ENCODE measurements around the gene MMP8. TPM values are rescaled to one million over a fixed set of nuclear protein-coding genes. Genes with fewer than 3 reads are reported as not detected.

Gene MMP8
- total RNA-seq, 1 experiment from 2014 or later = not detected

- Histone ChIP-seq H3K4me2 (ENCODE audit: low read length) (no peak overlapping the region), H4K20me1 (ENCODE audit: insufficient read depth) (no peaks in the 10 kb centered on the region), H3K4me1 (ENCODE audit: control insufficient read depth in 1 of 2, insufficient read depth in 2 of 2, low read length in 2 of 2) (no peaks in the 10 kb centered on the region), H3K4me3 (replicated peaks in 1 of 2; ENCODE audit: low read depth in 1 of 2, low read length in 2 of 2) (no peak overlapping the region), H3K36me3 (ENCODE audit: control insufficient read depth in 1 of 2, insufficient read depth in 2 of 2, low read length in 2 of 2) (no peaks in the 10 kb centered on the region), H3K27me3 (ENCODE audit: insufficient read depth, low read length) (no peaks in the 10 kb centered on the region; the same call in 1 of the 2 replicates), H3K9me3 (ENCODE audit: control insufficient read depth in 1 of 2, insufficient read depth in 1 of 2, low read depth in 1 of 2, low read length in 2 of 2) (no peaks in the 10 kb centered on the region), H3K79me2 (ENCODE audit: insufficient read depth, low read length) (no peaks in the 10 kb centered on the region), H3K9me2 (ENCODE audit: insufficient read depth) (no peaks in the 10 kb centered on the region), H3K27ac (ENCODE audit: low read depth, low read length) (no peak overlapping the region), H2AFZ (ENCODE audit: low read depth, low read length, poor library complexity, severe bottlenecking) (no peak overlapping the region), H3K9ac (ENCODE audit: low read length) (no peak overlapping the region)
- TF ChIP-seq ZNF274 (IDR thresholded peaks at IDR 0.05; ENCODE audit: low read depth, low read length) (no peak), CBX3 (IDR thresholded peaks at IDR 0.05; ENCODE audit: low read depth) (no peak), CEBPB (IDR thresholded peaks at IDR 0.05; ENCODE audit: low read depth) (no peak), YY1 (IDR thresholded peaks at IDR 0.05; ENCODE audit: extremely low read depth, insufficient replicate concordance, low read depth, low read length) (no peak), CTCF (IDR thresholded peaks at IDR 0.05 in 2 of 3, conservative IDR thresholded peaks at IDR 0.05 in 1 of 3; ENCODE audit: borderline replicate concordance in 1 of 3, insufficient read depth in 1 of 3, low read depth in 2 of 3, low read length in 2 of 3) (no peak), RAD21 (IDR thresholded peaks at IDR 0.05; ENCODE audit: low read depth) (no peak), EZH2phosphoT487 (IDR thresholded peaks at IDR 0.05; ENCODE audit: borderline replicate concordance) (no peak), EZH2 (IDR thresholded peaks at IDR 0.05) (no peak), POLR2A (IDR thresholded peaks at IDR 0.05; ENCODE audit: borderline replicate concordance, extremely low read depth, insufficient read depth, insufficient read length) (no peak), ELF1 (IDR thresholded peaks at IDR 0.05; ENCODE audit: borderline replicate concordance, low read depth) (no peak), SP1 (IDR thresholded peaks at IDR 0.05; ENCODE audit: low read depth) (no peak), ATF3 (IDR thresholded peaks at IDR 0.05) (no peak), MAX (IDR thresholded peaks at IDR 0.05) (no peak), FOSL1 (IDR thresholded peaks at IDR 0.05; ENCODE audit: low read depth) (no peak), REST (IDR thresholded peaks at IDR 0.05; ENCODE audit: low read depth) (no peak), ZFX (IDR thresholded peaks at IDR 0.05) (no peak), EGR1 (IDR thresholded peaks at IDR 0.05; ENCODE audit: low read depth) (no peak), SIN3A (IDR thresholded peaks at IDR 0.05; ENCODE audit: low read depth) (no peak), SRF (IDR thresholded peaks at IDR 0.05; ENCODE audit: low read depth) (no peak)
- ATAC-seq (no peak), DNase-seq (ENCODE audit: low read depth, low spot score) (no peak)
- ChIA-PET RAD21 (ENCODE audit: low non-redundant PET in 1 of 2, low total read pairs in 2 of 2, uncharacterized antibody in 2 of 2, unreplicated experiment in 2 of 2) (interaction anchor here in 1 of 2 experiments (0.6 kb wide), 1 partner anchor 50 kb away, joined by 6 read pairs; no protein-coding TSS in a partner anchor), CTCF (no interaction called here), POLR2A (no interaction called here)
- BruUV-seq (replicated peaks) = no TSS peak
- intact Hi-C loops (cut with micrococcal nuclease) = no loop called here
Measured at GRCh38 chr11:102767800-102768199, 43.0 kb upstream of the MMP8 start.

Data from HCT116 (cell line).